NCI-H1694 treated with DMSO at 0.1 percent for 48 hours (cell line): Measurements from ENCODE around the gene CCDC170.

ENCODE experiments used
- DNase-seq: peaks from one replicate; lab custom pipeline; 2025; lab: John Stamatoyannopoulos, UW

CCDC170 gene

GRCh38 chr6:151656392-151656791, 162.6 kb downstream of the CCDC170 start:
- no peak for DNase-seq

GRCh38 chr6:151658091-151658490, 164.3 kb downstream of the CCDC170 start:
- no peak for DNase-seq

DNA sequence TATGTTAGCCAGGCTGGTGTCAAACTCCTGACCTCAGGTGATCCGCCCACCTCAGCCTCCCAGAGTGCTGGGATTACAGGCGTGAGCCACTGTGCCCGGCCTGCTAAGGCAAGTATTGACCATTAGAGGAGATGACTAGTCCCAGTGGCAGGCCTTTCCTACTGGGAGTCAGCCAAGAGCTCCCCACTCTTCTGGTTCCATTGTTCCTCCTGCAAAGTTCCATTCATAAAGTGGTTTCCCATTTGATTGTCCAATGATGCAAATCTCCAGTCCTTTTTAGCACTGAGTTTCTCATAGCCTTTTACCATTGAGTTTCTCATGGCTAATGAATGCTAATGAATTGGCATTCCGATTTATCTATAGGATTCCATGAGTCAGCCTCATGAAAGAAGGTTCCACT, 165.4 kb downstream of the CCDC170 start:
- DNase-seq, result no peak

DNA sequence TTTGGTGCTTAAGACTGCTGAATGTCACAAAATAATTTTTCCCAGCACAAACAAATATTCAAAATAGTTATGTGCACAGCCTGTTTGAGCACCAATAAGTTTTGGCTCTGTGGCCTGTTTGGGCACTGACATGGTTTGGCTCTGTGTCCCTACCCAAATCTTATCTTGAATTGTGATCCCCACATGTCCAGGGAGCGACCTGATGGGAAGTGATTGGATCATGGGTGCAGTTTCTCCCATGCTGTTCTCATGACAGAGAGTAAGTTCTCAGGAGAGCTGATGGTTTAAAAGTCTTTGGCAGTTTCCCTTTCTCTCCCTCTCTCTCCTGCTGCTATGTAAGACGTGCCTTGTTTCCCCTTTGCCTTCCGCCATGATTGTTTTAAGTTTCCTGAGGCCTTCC, 167.7 kb downstream of the CCDC170 start:
- no peak for DNase-seq

DNA sequence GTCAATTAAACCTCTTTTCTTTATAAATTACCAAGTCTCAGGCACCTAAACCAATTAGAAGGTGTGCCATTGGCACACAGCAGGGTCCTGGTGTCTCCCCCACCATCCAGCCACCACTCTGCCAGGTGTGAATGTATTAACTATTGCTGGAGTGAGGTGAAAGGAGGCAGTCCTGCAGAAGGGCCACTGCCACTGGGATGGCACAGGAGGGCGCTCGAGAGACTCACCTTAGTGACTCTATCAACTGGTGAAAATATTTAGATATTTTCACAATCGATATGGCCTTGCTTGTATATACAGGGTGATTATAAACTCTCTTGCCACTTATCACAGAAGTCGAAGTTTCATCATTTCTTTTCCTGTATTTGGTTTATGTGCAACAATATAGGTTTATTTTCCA, 168.1 kb downstream of the CCDC170 start:
- DNase-seq, result no peak

DNA sequence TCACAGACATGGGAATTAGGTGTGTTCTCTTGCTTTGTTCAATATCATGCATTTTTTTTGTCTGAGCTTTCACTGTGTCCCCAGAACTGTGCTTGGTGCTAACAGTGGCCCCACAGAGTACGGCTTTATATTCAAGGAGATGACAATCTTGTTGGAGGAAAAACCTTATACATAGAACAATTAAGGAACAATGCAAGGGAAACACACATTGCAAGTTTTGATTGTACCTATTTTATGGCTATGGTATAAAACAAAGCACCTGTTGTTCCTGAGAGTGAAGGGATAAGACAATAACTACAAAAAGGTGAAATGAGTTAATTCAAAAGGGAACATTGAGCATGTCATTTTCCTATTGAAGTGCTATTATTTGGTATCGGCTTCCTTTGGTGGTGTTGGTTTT, 169.7 kb downstream of the CCDC170 start:
- no peak for DNase-seq

DNA sequence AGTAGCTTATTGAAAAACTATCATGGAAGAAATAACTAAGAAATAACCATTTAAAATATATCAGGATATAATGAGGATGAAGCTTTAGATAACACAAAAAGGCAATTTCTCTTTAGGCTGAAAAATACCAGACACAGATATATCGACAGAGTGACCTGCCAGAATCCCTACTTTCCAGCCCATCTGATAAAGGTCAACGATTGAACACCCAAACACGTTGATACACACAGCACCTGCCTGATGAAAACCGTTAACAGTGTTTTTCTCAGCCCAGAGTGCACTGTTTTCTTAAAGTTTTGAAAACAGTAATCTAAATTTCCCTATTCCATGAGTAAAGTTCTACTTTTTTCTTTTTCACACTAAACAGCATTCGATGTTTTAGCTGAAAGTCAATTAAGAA, 170.6 kb downstream of the CCDC170 start:
- DNase-seq, result no peak

- DNase-seq, result no peak
These were observed 171.5 kb downstream of the CCDC170 start for GRCh38 chr6:151665329-151665728.

- DNase-seq, result no peak
These were observed 172.7 kb downstream of the CCDC170 start for GRCh38 chr6:151666526-151666925.

GRCh38 chr6:151669208-151669560, 175.4 kb downstream of the CCDC170 start:
- DNase-seq, result no peak

- DNase-seq, result no peak
These were observed 176.3 kb downstream of the CCDC170 start for GRCh38 chr6:151670116-151670515.
